Left ventricle myocardium inferior (tissue), 1 donor: ENCODE results near the gene ALG1. TPM values are rescaled to one million over a fixed set of nuclear protein-coding genes. Genes with fewer than 3 reads are reported as not detected.

ENCODE experiments used
- DNase-seq: peaks from one replicate; pipeline ENCODE4 v3.0.0-alpha.2; 2020
- H3K27ac ChIP-seq: fragments of 200-600 bp; replicated peaks from 2 replicates; pipeline ENCODE4 v1.8.0; 2021
- H3K27me3 ChIP-seq: fragments of 200-600 bp; 2 replicates; pipeline ENCODE4 v1.8.0; 2021; ENCODE audit warnings: low read depth
- H3K36me3 ChIP-seq: fragments of 200-600 bp; 2 replicates; pipeline ENCODE4 v1.8.0; 2021
- H3K4me1 ChIP-seq: fragments of 200-600 bp; 2 replicates; pipeline ENCODE4 v1.8.0; 2021
- H3K4me3 ChIP-seq: fragments of 200-600 bp; 2 replicates; pipeline ENCODE4 v1.8.0; 2021; ENCODE audit warnings: mild to moderate bottlenecking, moderate library complexity
- H3K9me3 ChIP-seq: fragments of 200-600 bp; replicated peaks from 2 replicates; pipeline ENCODE4 v1.8.0; 2021
- CTCF ChIP-seq: fragments of 200-600 bp; IDR thresholded peaks from 2 replicates; pipeline ENCODE4 v1.8.0; 2021; ENCODE audit warnings: antibody characterized with exemption, mild to moderate bottlenecking, borderline replicate concordance
- intact Hi-C: fragments of 100-400 bp; cut with micrococcal nuclease; formaldehyde crosslinking; loops from one replicate; pipeline ENCODE4 v1.11.0; 2022
- long read RNA-seq: library from polyadenylated mRNA; unstranded; transcript quantifications from one replicate; pipeline ENCODE4 v2.0.0, GENCODE V29; 2021
- total RNA-seq: library from RNA; stranded (reverse); fragmentation: NEBNext Ultra II Directional; extraction: Animal tissue kit (Norgen Biotek cat#: 25700); gene quantifications from one replicate; pipeline ENCODE4 v1.2.1, GENCODE V29; 2021
- donor health status: DM: no; HTN: yes; CAD: no; lungs with severe emphysema.

ALG1 gene
- total RNA-seq: 7.3 TPM
- long read RNA-seq, transcript ALG1-201 (13 exons, 2,132 nt): major isoform, 22 of 27 reads
- long read RNA-seq, partial matches to known transcripts: 1 of 27 reads
- long read RNA-seq, other reads (novel, unspliced or antisense): 4 of 27 reads

DNA sequence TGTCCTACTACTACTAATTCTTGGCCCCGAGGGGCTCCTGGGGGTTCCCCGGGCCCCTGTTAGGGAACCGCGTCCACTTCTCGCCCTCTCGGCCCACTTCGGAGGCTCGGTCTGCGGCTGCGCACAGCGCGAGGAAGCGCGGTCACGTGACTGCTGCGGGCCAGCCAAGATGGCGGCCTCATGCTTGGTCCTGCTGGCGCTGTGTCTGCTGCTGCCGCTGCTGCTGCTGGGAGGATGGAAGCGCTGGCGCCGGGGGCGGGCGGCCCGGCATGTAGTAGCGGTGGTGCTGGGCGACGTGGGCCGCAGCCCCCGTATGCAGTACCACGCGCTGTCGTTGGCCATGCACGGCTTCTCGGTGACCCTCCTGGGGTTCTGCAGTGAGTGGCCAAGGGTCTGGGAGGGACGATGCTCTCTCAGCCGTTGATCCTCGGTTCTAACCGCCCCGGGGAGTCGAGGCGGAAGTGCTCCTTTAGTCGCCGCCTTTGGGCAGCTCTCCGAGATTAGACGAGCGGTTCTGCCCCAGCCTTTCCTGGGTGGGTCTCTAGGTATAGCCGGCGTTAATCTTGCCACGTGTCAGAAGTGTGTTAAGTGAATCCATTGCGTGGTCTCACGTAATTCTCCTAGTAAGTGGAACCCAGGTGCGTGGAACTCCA, at the start of gene ALG1:
Gene ALG1 (plus strand): TSS at position 163 of the 653 bp plus-strand sequence. CDS start 7 bp downstream, at position 170.
- peaks cover 22% of the 10 kb centered on the region for H3K36me3 ChIP-seq

GRCh38 chr16:5022521-5022920, 49.1 kb upstream of the ALG1 start:
- no peak for TF ChIP-seq CTCF
- Histone ChIP-seq H3K27ac (no peak overlapping the region), H3K4me1 (peaks cover 10% of the 10 kb centered on the region), H3K36me3 (peaks cover 5% of the 10 kb centered on the region), H3K4me3 (no peak overlapping the region), H3K27me3 (no peaks in the 10 kb centered on the region), H3K9me3 (no peaks in the 10 kb centered on the region)
- intact Hi-C loops: no loop called here
- no peak for DNase-seq

More for the DNA sequence above, at the start of gene ALG1:
- DNase-seq: peak; percentile 90
- no peaks in the 10 kb centered on the region for H3K9me3 ChIP-seq
- no peaks in the 10 kb centered on the region for H3K27me3 ChIP-seq
- H3K4me1 ChIP-seq: peaks cover 22% of the 10 kb centered on the region
- intact Hi-C loops: no loop called here
- peak within 1 kb of the TSS; percentile 91 for H3K4me3 ChIP-seq
- TF ChIP-seq CTCF: no peak
- H3K27ac ChIP-seq: peak within 1 kb of the TSS; percentile 91

GRCh38 chr16:5024632-5025031, 47.0 kb upstream of the ALG1 start:
- DNase-seq: no peak
- Histone ChIP-seq H3K27me3 (no peaks in the 10 kb centered on the region), H3K4me1 (peaks cover 10% of the 10 kb centered on the region), H3K27ac (no peak overlapping the region), H3K9me3 (no peaks in the 10 kb centered on the region), H3K4me3 (no peak overlapping the region), H3K36me3 (peaks cover 16% of the 10 kb centered on the region)
- intact Hi-C loops: no loop called here
- TF ChIP-seq CTCF: peak; percentile 21

DNA sequence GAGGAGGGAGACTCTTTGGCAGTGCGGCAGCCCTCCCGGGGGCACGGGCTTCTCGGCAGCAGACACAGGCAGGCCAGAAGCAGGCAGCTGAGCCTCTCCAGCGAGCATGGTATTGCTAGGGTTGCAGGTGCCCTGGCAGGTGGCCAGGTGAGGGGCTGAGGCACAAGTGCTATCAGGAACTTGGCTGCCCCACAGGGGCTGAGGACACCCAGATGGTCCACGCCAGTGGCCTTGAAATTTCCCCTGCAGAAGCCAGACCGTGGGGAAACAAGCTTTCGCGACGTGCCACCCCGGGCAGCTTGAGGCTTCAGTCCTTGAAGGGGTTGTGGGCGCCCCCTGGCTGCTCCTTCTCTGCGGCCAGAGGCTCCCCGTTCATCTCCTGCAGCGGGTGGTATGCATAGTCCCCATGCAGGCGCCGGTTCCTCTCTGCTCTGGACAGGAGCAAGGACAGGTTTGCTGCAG, 46.4 kb upstream of the ALG1 start:
- H3K4me3 ChIP-seq: no peak overlapping the region
- peaks cover 10% of the 10 kb centered on the region for H3K4me1 ChIP-seq
- intact Hi-C loops: no loop called here
- TF ChIP-seq CTCF: peak; percentile 52
- DNase-seq: peak; percentile 50
- no peaks in the 10 kb centered on the region for H3K9me3 ChIP-seq
- H3K36me3 ChIP-seq: peaks cover 21% of the 10 kb centered on the region
- H3K27me3 ChIP-seq: no peaks in the 10 kb centered on the region
- no peak overlapping the region for H3K27ac ChIP-seq

GRCh38 chr16:5026664-5027063, 45.0 kb upstream of the ALG1 start:
- Histone ChIP-seq H3K27me3 (no peaks in the 10 kb centered on the region), H3K4me1 (peaks cover 10% of the 10 kb centered on the region), H3K4me3 (no peak overlapping the region), H3K36me3 (peaks cover 22% of the 10 kb centered on the region), H3K9me3 (no peaks in the 10 kb centered on the region), H3K27ac (no peak overlapping the region)
- DNase-seq: no peak
- TF ChIP-seq CTCF: no peak
- intact Hi-C loops: no loop called here
